NCI-H526 treated with DMSO at 0.1 percent for 48 hours (cell line): ENCODE results near the gene MFAP4.

Experiments
- DNase-seq: peaks from one replicate; lab custom pipeline; 2025; lab: John Stamatoyannopoulos, UW

MFAP4 gene, protein sequence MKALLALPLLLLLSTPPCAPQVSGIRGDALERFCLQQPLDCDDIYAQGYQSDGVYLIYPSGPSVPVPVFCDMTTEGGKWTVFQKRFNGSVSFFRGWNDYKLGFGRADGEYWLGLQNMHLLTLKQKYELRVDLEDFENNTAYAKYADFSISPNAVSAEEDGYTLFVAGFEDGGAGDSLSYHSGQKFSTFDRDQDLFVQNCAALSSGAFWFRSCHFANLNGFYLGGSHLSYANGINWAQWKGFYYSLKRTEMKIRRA

GRCh38 chr17:19386974-19387920 is at the start of gene MFAP4:
Gene MFAP4 (minus strand): TSS chr17:19387190. CDS start chr17:19387155, 35 bp downstream.
- no peak for DNase-seq

DNA sequence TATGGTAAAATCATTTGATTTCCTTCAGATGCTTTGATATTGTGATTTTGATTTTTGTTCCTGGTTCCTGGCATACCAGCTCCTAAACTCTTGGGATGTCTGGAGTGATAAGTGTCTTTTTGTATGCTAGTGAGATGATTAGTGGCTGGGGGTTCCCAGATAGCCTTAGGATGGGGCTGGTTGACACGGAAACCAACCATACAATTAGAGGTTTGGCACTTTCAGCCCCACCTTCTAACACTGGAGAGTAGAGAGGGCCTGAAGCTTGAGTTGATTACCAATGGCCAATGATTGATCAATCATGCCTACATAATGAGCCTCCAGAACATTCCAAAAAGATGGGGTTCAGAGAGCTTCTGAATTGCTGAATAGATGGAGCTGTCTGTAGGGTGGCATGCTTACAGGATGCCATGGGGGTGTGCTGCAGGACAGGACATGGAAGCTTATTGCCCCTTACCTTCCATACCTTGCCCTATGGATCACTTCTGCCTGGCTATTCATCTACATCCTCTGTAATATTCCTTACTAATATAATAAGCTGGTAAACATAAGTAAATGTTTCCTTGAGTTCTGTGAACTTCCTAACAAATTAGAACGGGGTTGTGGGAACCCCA is 46.8 kb upstream of the MFAP4 start:
- no peak for DNase-seq

GRCh38 chr17:19433255-19433654 is 46.3 kb upstream of the MFAP4 start:
- DNase-seq = no peak

GRCh38 chr17:19431691-19432090 is 44.7 kb upstream of the MFAP4 start:
- DNase-seq = no peak

DNA sequence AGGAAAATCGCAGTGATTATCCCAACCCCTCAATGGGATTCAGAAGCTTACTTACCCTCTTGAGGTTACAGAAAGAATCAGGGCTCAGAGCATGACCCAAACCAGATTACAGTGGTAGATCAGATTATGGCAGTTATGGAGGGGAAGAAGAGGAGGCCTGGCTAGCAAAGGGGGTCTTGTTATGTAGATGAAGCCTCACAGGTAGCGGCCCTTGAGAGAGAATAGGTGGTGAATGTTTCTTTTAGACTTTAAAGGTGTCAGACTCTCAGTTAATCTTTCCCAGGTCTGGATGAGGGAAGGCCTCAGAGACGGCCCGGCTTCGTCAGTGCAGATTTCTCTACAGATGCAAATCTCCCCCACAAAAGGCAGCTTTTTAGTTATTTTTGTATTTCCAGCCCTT is 39.6 kb upstream of the MFAP4 start:
- DNase-seq = no peak

DNA sequence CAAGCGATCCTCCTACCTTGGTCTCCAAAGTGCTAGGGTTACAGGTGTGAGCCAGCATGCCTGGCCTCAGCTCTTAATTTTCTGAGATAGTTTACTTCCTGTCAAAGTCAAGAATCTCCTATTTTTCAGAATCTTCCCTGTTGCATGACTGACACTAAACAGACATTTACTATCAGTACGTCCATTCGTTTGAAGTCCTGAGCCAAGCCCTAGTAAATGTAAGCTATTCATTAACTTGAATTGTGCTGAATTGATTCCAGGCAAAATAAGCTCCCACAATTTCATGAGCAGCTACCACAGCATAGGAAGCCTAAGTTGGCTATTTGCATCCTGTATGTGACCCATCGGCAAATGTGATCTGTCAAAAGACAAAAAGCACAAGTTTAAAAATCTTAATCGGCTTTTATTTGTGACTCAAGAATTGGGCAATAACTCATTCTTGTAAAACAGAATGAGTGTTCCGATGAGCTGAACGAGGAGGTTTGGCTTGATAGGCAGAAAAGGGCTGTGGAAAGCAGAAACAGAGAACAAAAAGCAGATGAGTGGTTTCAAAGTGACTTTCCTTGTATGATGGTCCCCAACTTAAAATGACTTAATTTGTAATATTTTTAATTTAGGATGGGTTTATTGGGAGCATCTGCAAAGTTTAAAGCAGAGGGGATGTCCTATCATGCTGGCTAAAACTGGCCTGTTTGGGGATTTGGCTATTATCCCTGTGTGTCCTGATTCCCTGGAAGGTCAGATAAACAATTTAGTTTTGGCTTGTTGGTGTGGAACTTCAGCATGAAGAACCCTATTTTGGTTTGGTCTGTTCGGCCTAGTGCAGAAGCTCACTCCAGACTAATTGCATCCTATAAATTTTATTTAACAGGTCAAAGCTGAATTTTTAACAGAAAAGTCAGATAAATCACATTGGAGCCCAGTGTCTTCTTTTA is 38.2 kb upstream of the MFAP4 start:
- DNase-seq = no peak

GRCh38 chr17:19421926-19422325 is 34.9 kb upstream of the MFAP4 start:
- no peak for DNase-seq

DNA sequence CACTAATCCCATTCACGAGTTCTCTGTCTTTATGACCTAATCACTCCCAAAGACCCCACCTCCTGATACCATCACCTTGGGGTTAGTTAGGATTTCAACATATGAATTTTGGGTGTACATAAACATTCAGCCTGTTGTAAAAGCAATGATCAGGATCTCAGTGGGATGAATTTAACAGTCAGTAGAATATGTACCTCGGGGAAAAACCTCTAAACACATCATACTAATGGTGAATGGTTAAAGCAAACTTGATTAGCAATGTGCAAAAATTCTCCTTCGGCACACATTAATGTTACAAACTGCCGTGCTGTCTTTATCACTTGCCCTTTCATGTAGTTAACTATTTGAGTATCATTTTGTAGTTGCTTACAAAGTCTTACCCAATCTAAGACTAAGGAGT is 34.2 kb upstream of the MFAP4 start:
- no peak for DNase-seq

- no peak for DNase-seq
These were observed 31.4 kb upstream of the MFAP4 start for GRCh38 chr17:19418251-19418992.

GRCh38 chr17:19417611-19418010 is 30.6 kb upstream of the MFAP4 start:
- no peak for DNase-seq

DNA sequence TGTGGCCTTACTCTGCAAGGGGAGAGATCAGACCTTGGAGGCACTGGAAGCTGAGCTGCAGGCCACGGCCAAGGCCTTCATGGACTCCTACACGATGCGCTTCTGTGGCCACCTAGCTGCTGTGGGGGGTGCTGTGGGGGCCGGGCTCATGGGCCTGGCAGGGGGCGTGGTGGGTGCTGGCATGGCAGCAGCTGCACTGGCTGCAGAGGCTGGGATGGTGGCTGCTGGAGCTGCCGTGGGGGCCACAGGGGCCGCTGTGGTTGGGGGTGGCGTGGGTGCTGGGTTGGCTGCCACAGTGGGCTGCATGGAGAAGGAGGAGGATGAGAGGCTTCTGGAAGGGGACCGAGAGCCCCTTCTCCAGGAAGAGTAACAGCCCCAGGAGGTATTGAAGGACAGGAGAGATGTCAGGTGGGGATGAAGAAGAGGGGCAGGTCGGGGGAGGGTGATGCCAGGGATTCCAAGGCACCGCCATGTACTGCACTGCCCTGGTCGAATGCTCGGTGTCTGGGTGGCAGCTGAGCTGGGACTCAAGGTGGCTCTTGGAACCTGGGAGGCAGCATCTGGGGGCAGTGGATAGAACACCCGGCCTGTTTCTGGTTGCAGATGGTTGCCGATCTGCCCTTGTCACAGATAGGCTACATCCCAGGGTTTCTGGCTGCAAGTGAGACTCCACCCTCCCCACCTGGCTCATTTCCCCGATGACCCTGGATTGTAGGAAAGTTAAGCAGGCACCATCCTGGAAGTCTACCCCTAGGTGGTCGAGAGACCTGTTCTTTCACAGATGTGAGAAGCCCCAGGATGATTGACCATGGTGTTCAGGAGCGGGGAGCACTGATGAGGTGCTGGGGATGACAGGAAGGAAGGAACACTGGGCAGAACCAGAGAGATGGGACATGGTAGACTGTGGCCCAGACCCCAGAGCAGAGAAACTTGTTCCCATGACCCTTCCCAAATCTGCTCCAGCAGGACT is 29.1 kb upstream of the MFAP4 start:
- no peak for DNase-seq

- no peak for DNase-seq
These were observed 28.3 kb upstream of the MFAP4 start for GRCh38 chr17:19415311-19415710.

DNA sequence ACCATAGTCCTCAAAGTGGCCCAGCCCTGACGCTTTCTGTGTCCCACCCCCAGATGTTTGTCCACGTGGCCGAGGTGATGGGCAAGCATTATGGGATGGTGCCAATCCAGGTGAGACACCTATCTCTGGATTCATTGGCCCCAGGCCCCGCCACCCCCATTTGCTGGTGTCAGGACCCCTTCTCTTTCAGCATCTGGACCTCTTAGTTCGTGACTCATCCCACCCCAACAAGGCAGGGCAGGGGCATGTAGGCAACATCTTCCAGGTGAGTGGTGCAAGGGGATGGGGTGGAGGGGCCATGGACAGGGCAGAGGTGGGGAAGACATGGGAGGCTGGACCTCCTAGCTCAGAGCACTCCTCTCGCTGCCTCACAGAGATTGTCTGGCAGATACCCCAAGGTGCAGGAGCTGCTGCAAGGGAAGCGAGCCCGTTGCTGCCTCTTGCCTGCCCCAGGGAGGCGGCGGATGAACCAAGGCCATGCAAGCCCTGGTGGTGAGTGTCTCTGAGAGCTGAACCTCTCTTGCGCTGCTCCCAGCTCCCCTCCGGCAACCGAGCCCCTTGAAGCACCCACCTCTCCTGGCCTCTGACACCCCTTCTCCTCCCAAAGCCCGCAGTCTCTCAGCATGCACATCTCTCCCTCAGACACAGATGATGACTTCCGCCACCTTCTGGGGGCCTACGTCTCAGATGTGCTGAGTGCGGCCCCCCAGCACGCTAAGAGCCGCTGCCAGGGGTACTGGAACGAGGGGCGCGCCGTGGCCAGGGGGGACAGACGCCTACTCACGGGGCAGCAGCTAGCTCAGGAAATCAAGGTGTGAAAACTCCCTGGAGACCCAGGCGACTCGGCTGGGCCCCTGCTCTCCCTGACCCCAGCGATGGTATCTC is 27.6 kb upstream of the MFAP4 start:
- DNase-seq = no peak

GRCh38 chr17:19413761-19414160 is 26.8 kb upstream of the MFAP4 start:
- no peak for DNase-seq

GRCh38 chr17:19412984-19413383 is 26.0 kb upstream of the MFAP4 start:
- no peak for DNase-seq

- DNase-seq = no peak
These were observed 25.5 kb upstream of the MFAP4 start for GRCh38 chr17:19412510-19412909.

GRCh38 chr17:19411631-19412030 is 24.6 kb upstream of the MFAP4 start:
- DNase-seq = no peak

DNA sequence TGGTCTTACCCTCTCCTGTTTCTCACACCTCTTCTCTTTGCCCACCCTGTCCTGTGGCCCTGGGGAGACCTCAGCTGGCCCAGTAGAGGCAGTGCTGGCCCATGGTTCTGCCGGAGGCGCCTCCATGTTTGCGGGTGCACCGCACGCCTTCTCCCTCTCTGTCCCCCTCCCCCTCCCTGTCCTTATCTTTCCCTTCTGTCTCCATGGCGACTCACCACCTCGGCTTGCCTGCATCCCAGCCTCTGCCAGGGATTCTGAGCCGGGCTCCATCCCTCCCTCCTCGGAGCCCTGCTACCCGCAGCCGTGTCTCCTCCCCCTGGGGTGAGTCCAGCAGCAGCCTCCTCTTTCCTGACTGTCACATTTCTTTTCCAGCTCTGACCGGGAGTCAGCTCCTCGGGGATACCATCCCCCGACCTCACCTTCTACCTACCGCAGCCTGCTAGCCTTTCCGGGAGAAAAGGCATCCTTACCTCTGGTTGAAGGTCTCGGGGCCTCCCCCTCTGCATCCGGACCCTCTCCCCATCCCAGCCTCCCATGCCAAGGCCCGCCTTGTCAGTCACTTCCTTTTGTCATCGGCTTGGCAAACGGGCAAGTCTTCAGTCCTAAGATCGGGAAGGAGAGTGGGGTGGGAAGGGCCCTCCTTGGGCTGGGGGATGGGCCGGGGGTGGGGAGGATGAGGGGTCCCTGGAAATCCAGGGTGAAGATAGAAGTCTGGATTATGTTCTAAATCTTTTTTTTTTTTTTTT is 24.1 kb upstream of the MFAP4 start, which contains the start of gene RNF112:
RNF112 (plus strand) TSS at position 358 of the 746 bp plus-strand sequence; CDS start at position 535, 177 bp downstream.
- DNase-seq = no peak
